Vagina (tissue), 2 donors: ENCODE data around the gene NDUFS3.

ENCODE experiments used
- POLR2A ChIP-seq, 2 donors: fragments of 450-650 bp; IDR thresholded peaks; one replicate each; pipeline ENCODE4 v1.6.1; 2017; ENCODE audit warnings: antibody characterized with exemption in 2 of 2, mild to moderate bottlenecking in 2 of 2, moderate library complexity in 2 of 2
- POLR2AphosphoS5 ChIP-seq, 2 donors: sonication (generic); formaldehyde crosslinking; IDR thresholded peaks; one replicate each; pipeline ENCODE4 v1.9.0; 2017; ENCODE audit warnings: antibody characterized with exemption in 2 of 2, mild to moderate bottlenecking in 2 of 2, low read depth in 1 of 2; ENCODE audit not compliant: insufficient read depth in 1 of 2

DNA sequence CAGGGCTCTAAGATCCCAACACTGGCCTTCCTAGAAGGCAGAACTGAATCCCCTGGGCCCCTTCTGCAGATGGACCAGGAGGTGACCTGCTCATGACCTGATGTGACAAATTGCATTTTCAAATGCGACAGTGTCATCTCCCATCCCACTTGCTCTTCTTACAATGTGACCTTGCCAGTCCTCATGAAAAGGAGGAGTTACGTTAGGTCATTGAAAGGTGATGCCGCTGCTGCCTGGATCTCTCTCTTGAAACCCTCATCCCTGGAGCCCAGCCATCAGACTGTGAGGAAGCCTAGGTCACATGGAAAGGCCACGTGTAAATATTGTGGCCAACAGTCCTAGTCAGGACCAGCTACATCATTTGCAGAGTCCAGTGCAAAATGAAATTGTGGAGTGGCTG, 21.0 kb downstream of the NDUFS3 start:
- TF ChIP-seq POLR2AphosphoS5 (IDR thresholded peaks at IDR 0.05; ENCODE audit: insufficient read depth in 1 of 2, low read depth in 1 of 2) (no peak), POLR2A (IDR thresholded peaks at IDR 0.05) (no peak)
